Epithelial cell of esophagus (primary cell): ENCODE results near the gene APBA2.

Experiments
- DNase-seq: peaks from one replicate; pipeline ENCODE4 v3.0.0; 2010; ENCODE audit warnings: low read depth
- H3K4me3 ChIP-seq: 2 replicates; pipeline ENCODE4 v1.5.1; 2011; ENCODE audit warnings: mild to moderate bottlenecking, low read length, control low read depth
- TF ChIP-seq, protein P1 (sequence below): IDR thresholded peaks from 2 replicates; pipeline ENCODE4 v1.5.1; 2011; ENCODE audit warnings: low read depth, mild to moderate bottlenecking, low read length, control low read depth, inconsistent platforms; ENCODE audit not compliant: insufficient read depth; ENCODE audit errors: missing control alignments

Gene APBA2

DNA sequence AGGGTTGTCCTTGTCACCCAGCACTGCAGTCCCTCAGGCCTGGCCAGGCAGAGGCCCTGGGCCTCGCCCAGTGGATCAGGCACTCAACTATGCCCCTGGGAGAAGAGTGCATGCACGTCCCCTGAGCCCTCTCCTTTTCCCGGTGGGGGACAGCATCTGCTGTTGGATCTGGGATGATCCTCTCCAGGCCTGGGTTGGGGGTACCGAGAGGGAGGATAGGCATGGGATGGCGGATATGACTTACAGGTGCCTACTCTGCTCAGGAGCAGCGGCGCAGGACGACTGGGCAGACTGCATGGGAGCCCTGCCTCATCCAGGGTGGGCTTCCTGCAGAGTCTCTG, 9.0 kb upstream of the APBA2 start:
- H3K4me3 ChIP-seq, result no peak overlapping the region
- DNase-seq, result no peak
- TF ChIP-seq, protein P1, sequence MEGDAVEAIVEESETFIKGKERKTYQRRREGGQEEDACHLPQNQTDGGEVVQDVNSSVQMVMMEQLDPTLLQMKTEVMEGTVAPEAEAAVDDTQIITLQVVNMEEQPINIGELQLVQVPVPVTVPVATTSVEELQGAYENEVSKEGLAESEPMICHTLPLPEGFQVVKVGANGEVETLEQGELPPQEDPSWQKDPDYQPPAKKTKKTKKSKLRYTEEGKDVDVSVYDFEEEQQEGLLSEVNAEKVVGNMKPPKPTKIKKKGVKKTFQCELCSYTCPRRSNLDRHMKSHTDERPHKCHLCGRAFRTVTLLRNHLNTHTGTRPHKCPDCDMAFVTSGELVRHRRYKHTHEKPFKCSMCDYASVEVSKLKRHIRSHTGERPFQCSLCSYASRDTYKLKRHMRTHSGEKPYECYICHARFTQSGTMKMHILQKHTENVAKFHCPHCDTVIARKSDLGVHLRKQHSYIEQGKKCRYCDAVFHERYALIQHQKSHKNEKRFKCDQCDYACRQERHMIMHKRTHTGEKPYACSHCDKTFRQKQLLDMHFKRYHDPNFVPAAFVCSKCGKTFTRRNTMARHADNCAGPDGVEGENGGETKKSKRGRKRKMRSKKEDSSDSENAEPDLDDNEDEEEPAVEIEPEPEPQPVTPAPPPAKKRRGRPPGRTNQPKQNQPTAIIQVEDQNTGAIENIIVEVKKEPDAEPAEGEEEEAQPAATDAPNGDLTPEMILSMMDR, result no peak

DNA sequence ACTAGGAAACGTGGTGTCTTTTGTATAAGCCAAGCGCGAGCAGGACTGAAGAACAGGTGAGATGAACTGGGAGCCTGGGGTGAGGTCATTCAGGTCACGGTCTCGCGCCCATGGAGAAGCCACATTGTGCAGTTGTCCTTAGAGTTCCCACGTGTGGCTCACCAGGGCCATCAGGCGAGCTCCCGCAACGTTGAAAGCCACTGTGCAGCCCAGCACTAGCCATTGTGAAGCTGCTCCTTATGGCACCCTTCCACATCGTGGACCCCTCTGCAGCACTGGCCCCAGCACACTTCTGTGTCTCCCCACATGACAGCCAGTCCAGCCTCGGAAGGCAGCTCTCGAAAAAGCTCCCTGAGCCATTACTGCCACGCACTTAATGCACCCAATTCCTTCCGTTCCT, 7.6 kb upstream of the APBA2 start:
- no peak overlapping the region for H3K4me3 ChIP-seq
- DNase-seq, result no peak
- TF ChIP-seq, protein P1, result no peak

DNA sequence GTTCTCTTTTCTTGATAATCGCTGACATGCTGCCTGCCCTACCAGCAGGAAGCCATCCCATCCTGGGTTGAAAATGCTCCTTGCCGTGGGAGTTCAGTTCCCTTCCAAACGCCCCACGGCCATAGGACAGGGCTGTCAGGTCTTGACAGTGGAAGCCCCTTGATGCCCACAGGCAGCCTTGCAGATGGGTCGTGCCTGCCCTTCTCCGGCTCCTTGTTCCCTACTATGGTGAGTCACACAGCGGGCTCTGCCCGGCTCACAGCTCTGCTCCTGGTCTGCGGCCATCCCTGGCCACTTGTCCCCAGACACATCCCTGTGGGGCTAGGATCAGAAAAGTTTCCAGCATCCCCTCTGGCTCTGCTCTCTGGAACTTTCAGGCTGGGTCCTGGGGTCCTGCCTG, 6.2 kb upstream of the APBA2 start:
- H3K4me3 ChIP-seq, result no peak overlapping the region
- TF ChIP-seq, protein P1, result no peak
- DNase-seq, result no peak

DNA sequence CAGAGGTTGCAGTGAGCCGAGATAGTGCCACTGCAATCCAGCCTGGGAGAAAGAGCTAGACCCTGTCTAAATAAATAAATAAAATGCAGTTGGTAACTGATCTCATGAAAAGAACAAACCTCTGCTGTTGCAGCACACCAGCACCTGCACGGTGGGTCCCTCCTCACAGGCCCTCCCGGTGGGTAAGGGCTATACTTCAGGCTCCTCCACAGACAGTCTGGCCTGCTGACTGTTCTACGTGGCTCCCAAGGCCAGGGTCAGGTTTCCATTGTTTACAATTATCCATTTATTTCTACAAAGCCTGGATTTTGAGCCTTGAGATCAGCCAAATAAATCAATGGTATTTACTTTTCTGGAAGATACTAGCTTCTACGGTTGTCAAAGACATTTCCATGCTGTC, 5.1 kb upstream of the APBA2 start:
- no peak for DNase-seq
- TF ChIP-seq, protein P1, result no peak
- no peak overlapping the region for H3K4me3 ChIP-seq

DNA sequence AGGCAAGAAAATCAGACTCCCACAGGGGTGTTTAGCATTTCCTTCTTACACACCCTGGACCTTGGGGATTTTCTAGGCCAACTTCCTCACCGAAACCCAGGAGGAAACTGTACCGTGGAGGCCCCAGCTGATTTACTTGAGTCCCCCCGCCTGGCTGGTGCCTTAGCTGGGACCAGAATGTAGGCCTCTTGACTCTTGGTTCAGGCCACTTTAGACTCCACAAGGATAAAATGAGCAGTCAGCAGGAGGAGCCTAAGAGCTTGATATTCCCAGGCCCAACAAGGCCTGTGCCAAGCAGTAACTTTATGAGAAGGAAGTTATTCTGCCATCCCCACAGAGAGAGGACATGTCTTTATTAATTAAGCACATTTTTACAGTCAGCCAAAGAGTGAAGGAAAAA, 4.6 kb upstream of the APBA2 start:
- TF ChIP-seq, protein P1, result no peak
- H3K4me3 ChIP-seq, result no peak overlapping the region
- peak; percentile 6 for DNase-seq

DNA sequence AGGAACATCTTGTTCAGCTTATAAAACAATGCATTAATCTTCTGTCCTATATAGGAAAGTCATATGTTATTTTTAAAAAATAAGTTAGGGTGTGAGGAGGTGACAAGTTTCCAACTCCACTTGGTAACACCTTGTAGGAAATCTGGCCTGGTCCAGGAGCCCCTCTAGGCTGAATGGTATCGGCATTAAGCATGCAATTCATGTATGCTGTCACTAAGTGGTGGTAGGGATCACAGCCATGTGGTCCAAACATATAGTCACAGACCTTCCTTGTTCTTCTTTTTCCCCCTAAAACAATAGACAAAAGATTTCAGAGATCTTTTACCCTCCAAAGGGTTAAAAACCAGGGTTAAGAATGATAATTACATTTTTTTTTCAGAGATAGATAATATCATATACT, 4.2 kb upstream of the APBA2 start:
- H3K4me3 ChIP-seq, result no peak overlapping the region
- TF ChIP-seq, protein P1, result no peak
- DNase-seq, result no peak

DNA sequence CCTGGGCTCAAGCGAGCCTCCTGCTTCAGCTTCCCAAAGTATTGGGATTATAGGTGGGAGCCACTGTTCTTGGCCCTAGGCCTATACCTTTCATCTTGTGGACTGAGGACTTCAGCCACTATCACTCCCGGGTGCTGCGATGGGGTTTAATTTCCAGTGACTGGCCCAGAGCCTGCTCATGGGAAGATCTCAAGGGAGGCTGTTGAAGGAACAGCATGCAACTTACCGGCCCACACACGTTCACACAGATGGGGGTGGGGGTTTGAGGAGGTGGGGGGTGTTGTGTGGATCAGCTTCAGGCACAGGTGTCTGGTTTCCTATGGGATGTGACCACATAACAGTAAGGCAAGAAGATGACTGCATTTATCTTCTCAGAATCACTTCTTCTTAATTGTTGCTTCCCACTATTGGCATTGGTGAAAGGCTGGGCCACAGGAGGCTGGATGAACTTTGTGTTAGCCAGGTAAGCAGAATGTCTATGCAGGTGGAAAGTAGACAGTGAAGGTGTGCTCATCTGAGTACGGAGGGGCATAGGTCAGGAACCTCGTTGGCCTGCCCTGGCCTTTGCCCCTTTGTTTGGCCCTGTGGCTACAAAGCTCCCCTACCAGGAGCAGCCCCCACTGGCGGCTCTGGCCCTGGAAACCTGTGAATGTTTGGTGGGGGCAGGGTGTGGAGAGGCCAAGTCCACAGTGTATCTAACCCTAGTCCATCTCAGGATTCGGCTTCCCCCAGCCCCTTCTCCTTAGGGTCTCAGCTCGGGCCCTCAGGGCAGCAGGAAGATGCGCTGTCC, 1.4 kb upstream of the APBA2 start:
- DNase-seq, result no peak
- TF ChIP-seq, protein P1, result no peak
- no peak overlapping the region for H3K4me3 ChIP-seq
